ENCODE data around the gene WFDC9. TPM values are rescaled to one million over a fixed set of nuclear protein-coding genes. Genes with fewer than 3 reads are reported as not detected.

The WFDC9 gene
- polyA plus RNA-seq, 1 donor (not counting 4 experiments of a cell fraction or from before 2014, with no cell fraction given) = not detected

GRCh38 chr20:45579184-45579583, 51.9 kb downstream of the WFDC9 start, which contains the start of gene WFDC8:
Gene WFDC8 (minus strand): TSS chr20:45579284. CDS start chr20:45579247, 37 bp downstream.
- dilution Hi-C loops (cut with MboI; ENCODE audit: extremely low pct_ligation_motif_present, low sequenced_read_pairs) = no loop called here
- no peaks in the 10 kb centered on the region for H4K20me1 ChIP-seq (ENCODE audit: control insufficient read depth, extremely low read depth, insufficient read depth, low read length)

DNA sequence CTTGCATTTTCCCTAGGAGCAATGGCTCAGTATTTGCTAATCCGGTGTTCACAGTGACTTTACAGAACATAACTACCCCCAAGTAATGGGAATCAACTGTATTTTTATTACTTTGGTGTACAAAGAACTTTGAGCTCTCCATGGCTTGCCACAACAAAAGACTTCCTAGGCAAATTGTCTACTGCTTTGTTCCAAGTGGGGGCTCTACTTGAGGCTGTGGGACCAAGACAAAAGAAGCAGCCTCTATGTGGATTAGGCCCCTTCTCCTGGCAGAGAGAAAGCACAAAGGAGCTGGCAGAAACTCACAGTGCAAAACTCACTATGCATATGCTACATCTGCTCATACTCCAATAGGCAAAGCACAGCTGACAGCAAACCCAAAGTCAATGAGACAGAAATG, 52.9 kb downstream of the WFDC9 start:
- DNase-seq (ENCODE audit: low read depth, low spot score) = no peak
- Histone ChIP-seq H3K4me2 (ENCODE audit: control insufficient read depth, extremely low read depth, insufficient read depth, low read depth, low read length) (no peak overlapping the region), H3K9me3 (ENCODE audit: control insufficient read depth, low read depth, low read length) (no peaks in the 10 kb centered on the region), H3K9me1 (ENCODE audit: control insufficient read depth, extremely low read depth, insufficient read depth, low read length) (no peaks in the 10 kb centered on the region), H3K27ac (ENCODE audit: control insufficient read depth, insufficient read depth, low read length) (no peak overlapping the region), H3K36me3 (ENCODE audit: control insufficient read depth in 2 of 2, extremely low read depth in 1 of 2, insufficient read depth in 2 of 2, low read length in 2 of 2) (no peaks in the 10 kb centered on the region), H2AFZ (ENCODE audit: control insufficient read depth, low read length) (no peak overlapping the region), H3K27me3 (ENCODE audit: control insufficient read depth, extremely low read depth, insufficient read depth, low read length) (no peaks in the 10 kb centered on the region), H3K4me1 (ENCODE audit: control insufficient read depth, extremely low read depth, insufficient read depth, low read length) (no peaks in the 10 kb centered on the region), H3K4me3 (ENCODE audit: control insufficient read depth in 2 of 3, extremely low read depth in 1 of 3, insufficient read depth in 2 of 3, low read depth in 1 of 3, low read length in 3 of 3) (no peak overlapping the region), H3K9ac (ENCODE audit: control insufficient read depth, extremely low read depth, insufficient read depth, low read length) (no peak overlapping the region), H3K79me2 (ENCODE audit: control insufficient read depth, insufficient read depth, low read length) (no peaks in the 10 kb centered on the region), H4K20me1 (ENCODE audit: control insufficient read depth, extremely low read depth, insufficient read depth, low read length) (no peaks in the 10 kb centered on the region)
- no peak for TF ChIP-seq EZH2 (IDR thresholded peaks at IDR 0.05; ENCODE audit: low read length)
- dilution Hi-C loops (cut with MboI; ENCODE audit: extremely low pct_ligation_motif_present, low sequenced_read_pairs) = no loop called here
- no peak for FAIRE-seq

More at GRCh38 chr20:45579184-45579583, 51.9 kb downstream of the WFDC9 start, which contains the start of gene WFDC8:
- H2AFZ ChIP-seq (ENCODE audit: control insufficient read depth, low read length) = no peak within 1 kb of the TSS
- H3K4me2 ChIP-seq (ENCODE audit: control insufficient read depth, extremely low read depth, insufficient read depth, low read depth, low read length) = no peak within 1 kb of the TSS
- DNase-seq (ENCODE audit: low read depth, low spot score) (no peak), FAIRE-seq (no peak)
- no peaks in the 10 kb centered on the region for H3K4me1 ChIP-seq (ENCODE audit: control insufficient read depth, extremely low read depth, insufficient read depth, low read length)
- no peaks in the 10 kb centered on the region for H3K9me1 ChIP-seq (ENCODE audit: control insufficient read depth, extremely low read depth, insufficient read depth, low read length)
- H3K79me2 ChIP-seq (ENCODE audit: control insufficient read depth, insufficient read depth, low read length) = no peaks in the 10 kb centered on the region
- H3K9me3 ChIP-seq (ENCODE audit: control insufficient read depth, low read depth, low read length) = no peaks in the 10 kb centered on the region
- TF ChIP-seq EZH2 (IDR thresholded peaks at IDR 0.05; ENCODE audit: low read length) = no peak
- TF ChIP-seq, protein P1, sequence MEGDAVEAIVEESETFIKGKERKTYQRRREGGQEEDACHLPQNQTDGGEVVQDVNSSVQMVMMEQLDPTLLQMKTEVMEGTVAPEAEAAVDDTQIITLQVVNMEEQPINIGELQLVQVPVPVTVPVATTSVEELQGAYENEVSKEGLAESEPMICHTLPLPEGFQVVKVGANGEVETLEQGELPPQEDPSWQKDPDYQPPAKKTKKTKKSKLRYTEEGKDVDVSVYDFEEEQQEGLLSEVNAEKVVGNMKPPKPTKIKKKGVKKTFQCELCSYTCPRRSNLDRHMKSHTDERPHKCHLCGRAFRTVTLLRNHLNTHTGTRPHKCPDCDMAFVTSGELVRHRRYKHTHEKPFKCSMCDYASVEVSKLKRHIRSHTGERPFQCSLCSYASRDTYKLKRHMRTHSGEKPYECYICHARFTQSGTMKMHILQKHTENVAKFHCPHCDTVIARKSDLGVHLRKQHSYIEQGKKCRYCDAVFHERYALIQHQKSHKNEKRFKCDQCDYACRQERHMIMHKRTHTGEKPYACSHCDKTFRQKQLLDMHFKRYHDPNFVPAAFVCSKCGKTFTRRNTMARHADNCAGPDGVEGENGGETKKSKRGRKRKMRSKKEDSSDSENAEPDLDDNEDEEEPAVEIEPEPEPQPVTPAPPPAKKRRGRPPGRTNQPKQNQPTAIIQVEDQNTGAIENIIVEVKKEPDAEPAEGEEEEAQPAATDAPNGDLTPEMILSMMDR (optimal IDR thresholded peaks at IDR 0.05 in 1 of 3, IDR thresholded peaks at IDR 0.05 in 1 of 3, conservative IDR thresholded peaks at IDR 0.05 in 1 of 3; ENCODE audit: extremely low read depth in 1 of 3, insufficient read depth in 2 of 3, low read length in 3 of 3) = no peak
- H3K27ac ChIP-seq (ENCODE audit: control insufficient read depth, insufficient read depth, low read length) = no peak within 1 kb of the TSS
- H3K36me3 ChIP-seq (ENCODE audit: control insufficient read depth in 2 of 2, extremely low read depth in 1 of 2, insufficient read depth in 2 of 2, low read length in 2 of 2) = no peaks in the 10 kb centered on the region
- no peak within 1 kb of the TSS for H3K9ac ChIP-seq (ENCODE audit: control insufficient read depth, extremely low read depth, insufficient read depth, low read length)
- no peaks in the 10 kb centered on the region for H3K27me3 ChIP-seq (ENCODE audit: control insufficient read depth, extremely low read depth, insufficient read depth, low read length)
- H3K4me3 ChIP-seq (ENCODE audit: control insufficient read depth in 2 of 3, extremely low read depth in 1 of 3, insufficient read depth in 2 of 3, low read depth in 1 of 3, low read length in 3 of 3) = no peak within 1 kb of the TSS

GRCh38 chr20:45576995-45577394, 54.1 kb downstream of the WFDC9 start:
- dilution Hi-C loops (cut with MboI; ENCODE audit: extremely low pct_ligation_motif_present, low sequenced_read_pairs) = no loop called here
- Histone ChIP-seq H3K27me3 (ENCODE audit: control insufficient read depth, extremely low read depth, insufficient read depth, low read length) (no peaks in the 10 kb centered on the region), H3K9me3 (ENCODE audit: control insufficient read depth, low read depth, low read length) (no peaks in the 10 kb centered on the region), H2AFZ (ENCODE audit: control insufficient read depth, low read length) (no peak overlapping the region), H3K4me3 (ENCODE audit: control insufficient read depth in 2 of 3, extremely low read depth in 1 of 3, insufficient read depth in 2 of 3, low read depth in 1 of 3, low read length in 3 of 3) (no peak overlapping the region), H3K4me2 (ENCODE audit: control insufficient read depth, extremely low read depth, insufficient read depth, low read depth, low read length) (no peak overlapping the region), H3K79me2 (ENCODE audit: control insufficient read depth, insufficient read depth, low read length) (no peaks in the 10 kb centered on the region), H3K9ac (ENCODE audit: control insufficient read depth, extremely low read depth, insufficient read depth, low read length) (no peak overlapping the region), H3K27ac (ENCODE audit: control insufficient read depth, insufficient read depth, low read length) (no peak overlapping the region), H3K4me1 (ENCODE audit: control insufficient read depth, extremely low read depth, insufficient read depth, low read length) (no peaks in the 10 kb centered on the region), H3K36me3 (ENCODE audit: control insufficient read depth in 2 of 2, extremely low read depth in 1 of 2, insufficient read depth in 2 of 2, low read length in 2 of 2) (no peaks in the 10 kb centered on the region), H3K9me1 (ENCODE audit: control insufficient read depth, extremely low read depth, insufficient read depth, low read length) (no peaks in the 10 kb centered on the region), H4K20me1 (ENCODE audit: control insufficient read depth, extremely low read depth, insufficient read depth, low read length) (no peaks in the 10 kb centered on the region)
- TF ChIP-seq, protein P1 (optimal IDR thresholded peaks at IDR 0.05 in 1 of 3, IDR thresholded peaks at IDR 0.05 in 1 of 3, conservative IDR thresholded peaks at IDR 0.05 in 1 of 3; ENCODE audit: extremely low read depth in 1 of 3, insufficient read depth in 2 of 3, low read length in 3 of 3) = no peak
- no peak for TF ChIP-seq EZH2 (IDR thresholded peaks at IDR 0.05; ENCODE audit: low read length)
- FAIRE-seq = no peak
- no peak for DNase-seq (ENCODE audit: low read depth, low spot score)

All from keratinocyte (primary cell).